HG03354 (cell line): ENCODE data around the gene PNN.
"Not testable (repeated sequence)": the region's sequence is repeated elsewhere in the genome, so short reads cannot be mapped to it uniquely, and the experiment has no call there.

ENCODE experiments used
- ATAC-seq: cut with Tn5 transposase; IDR thresholded peaks from one replicate; pipeline ENCODE4 v1.9.1; 2021; ENCODE audit warnings: mild to moderate bottlenecking; ENCODE audit not compliant: unreplicated experiment, poor library complexity, severe bottlenecking

Gene PNN

DNA sequence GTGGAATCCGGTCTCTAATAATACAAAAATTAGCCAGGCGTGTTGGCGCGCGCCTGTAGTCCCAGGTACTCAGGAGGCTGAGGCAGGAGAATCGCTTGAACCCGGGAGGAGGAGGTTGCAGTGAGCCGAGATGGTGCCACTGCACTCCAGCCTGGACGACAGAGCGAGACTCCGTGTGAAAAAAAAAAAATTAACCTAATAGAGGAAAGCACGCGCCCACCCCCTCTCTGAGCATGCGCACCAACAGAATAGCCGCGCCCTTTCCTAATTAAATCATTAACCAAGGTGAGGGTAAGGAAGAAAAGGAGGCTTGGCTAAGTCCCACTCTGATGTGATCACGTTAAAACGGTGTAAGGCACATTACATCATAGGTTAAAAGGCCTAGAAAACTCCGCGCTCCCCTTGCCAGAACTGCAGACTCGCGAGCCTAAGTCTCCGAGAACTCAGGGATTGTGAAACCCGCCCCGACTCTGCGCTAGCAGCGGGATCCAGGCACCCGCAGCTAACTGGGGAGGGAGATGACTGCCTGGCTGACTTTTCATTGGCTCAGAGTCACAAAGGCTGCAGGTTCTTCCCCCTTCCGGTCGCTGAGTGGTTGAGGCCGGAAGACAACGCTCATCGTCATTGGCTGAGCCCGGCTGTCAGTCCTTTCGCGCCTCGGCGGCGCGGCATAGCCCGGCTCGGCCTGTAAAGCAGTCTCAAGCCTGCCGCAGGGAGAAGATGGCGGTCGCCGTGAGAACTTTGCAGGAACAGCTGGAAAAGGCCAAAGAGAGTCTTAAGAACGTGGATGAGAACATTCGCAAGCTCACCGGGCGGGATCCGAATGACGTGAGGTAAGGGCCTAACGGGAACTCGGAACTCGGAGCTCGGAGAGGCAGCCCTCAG is at the start of gene PNN:
Gene PNN (plus strand): TSS at position 695 of the 885 bp plus-strand sequence. CDS start 26 bp downstream, at position 721.
- peak; percentile 91 for ATAC-seq

GRCh38 chr14:39137835-39138234 is 37.2 kb upstream of the PNN start:
- ATAC-seq, result not testable (repeated sequence)

DNA sequence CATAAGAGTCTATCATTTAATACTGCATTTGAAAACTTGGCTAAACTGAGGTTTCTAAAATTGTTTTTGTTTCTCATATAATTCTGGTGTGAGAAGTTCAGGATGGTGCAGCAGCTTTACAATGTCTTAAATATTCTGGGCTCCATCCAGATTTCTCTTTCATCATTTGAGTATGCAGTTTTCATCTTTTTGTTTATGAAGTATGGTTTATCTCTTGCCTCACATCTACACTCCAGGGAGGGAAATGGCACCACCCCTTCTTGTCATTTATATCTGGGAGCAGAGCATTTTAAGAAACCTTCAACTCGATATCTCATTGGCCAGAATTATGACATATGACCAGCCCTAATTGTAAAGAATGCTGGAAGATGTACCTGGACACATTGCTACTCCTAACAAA is 36.6 kb upstream of the PNN start:
- ATAC-seq, result no peak

GRCh38 chr14:39140170-39140569 is 34.9 kb upstream of the PNN start:
- ATAC-seq, result no peak

GRCh38 chr14:39141623-39142022 is 33.4 kb upstream of the PNN start:
- not testable (repeated sequence) for ATAC-seq

GRCh38 chr14:39143226-39143625 is 31.8 kb upstream of the PNN start:
- not testable (repeated sequence) for ATAC-seq

GRCh38 chr14:39145266-39145966 is 29.6 kb upstream of the PNN start:
- no peak for ATAC-seq

GRCh38 chr14:39154594-39155189 is 20.4 kb upstream of the PNN start:
- ATAC-seq, result no peak

- ATAC-seq, result no peak
Observed at GRCh38 chr14:39157491-39157890, 17.6 kb upstream of the PNN start.

GRCh38 chr14:39158222-39158858 is 16.7 kb upstream of the PNN start:
- ATAC-seq, result no peak

DNA sequence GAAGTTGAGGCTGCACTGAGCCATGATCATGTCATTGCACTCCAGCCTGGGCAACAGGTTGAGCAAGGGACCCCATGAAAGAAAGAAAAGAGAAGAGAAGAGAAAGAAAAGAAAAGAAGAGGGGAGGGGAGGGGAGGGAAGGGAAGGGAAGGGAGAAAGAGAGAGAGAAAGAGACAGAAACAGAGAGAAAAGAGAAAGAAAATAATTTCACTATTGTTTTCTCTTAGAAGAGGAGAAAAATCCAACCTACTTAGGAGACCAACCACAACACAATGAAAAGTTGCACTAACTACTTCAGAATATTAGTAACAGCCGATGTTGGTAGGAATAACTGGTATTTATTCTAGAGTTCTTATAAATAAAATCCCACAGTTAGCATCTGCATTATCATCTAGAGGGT is 14.6 kb upstream of the PNN start:
- ATAC-seq, result no peak

- ATAC-seq, result not testable (repeated sequence)
Observed at GRCh38 chr14:39167797-39168320, 7.2 kb upstream of the PNN start.

DNA sequence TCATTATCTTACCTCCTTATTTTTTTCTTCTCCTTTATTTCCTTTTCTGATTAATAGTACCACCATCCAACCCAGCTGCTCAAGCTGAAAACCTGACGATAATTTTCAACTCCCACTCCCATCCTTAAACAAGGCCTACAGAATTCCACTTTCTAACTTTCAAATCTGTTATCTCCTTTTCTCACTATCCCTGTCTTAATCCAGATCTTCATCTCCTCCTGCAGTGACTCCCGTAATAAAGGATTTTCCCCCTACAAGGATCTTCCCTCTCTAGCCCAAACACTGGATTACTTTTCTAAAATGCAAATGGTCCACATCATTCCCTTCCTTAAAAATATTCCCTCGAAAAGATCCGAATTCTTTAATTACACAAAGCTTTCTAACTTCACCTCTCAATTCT is 6.5 kb upstream of the PNN start:
- ATAC-seq, result no peak

DNA sequence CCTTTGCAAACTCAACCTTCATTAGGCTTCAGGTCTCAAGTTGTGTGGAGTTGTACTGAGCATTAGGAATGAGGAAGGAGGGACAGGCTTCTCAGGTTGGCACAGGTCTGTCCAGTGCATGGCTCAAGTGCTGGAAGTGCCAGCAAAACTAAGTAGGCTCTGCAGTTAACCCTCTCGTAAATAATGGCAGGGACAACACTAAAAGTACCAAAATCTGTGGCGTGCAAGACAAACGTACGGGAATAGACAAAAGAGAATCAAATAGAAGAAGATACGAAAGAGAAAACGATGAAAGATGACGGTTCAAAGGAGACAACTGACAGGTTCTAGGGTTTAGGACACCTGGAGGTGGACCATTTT is 5.5 kb upstream of the PNN start:
- no peak for ATAC-seq

GRCh38 chr14:39173198-39173597 is 1.9 kb upstream of the PNN start:
- ATAC-seq, result no peak

GRCh38 chr14:39175445-39176262 is 600 bp downstream of the PNN start:
- ATAC-seq, result peak; percentile 11

- no peak for ATAC-seq
Observed at GRCh38 chr14:39176263-39177167, 1.5 kb downstream of the PNN start.

- no peak for ATAC-seq
Observed at GRCh38 chr14:39177168-39177545, 2.1 kb downstream of the PNN start.
